Trophoblast cell (in vitro differentiated cells and primary cell): Measurements from ENCODE around the gene KCNJ3. TPM values are rescaled to one million over a fixed set of nuclear protein-coding genes. Genes with fewer than 3 reads are reported as not detected.

Experiments used
- DNase-seq, 2 donors: peaks; one replicate each; pipeline ENCODE4 v3.0.0-alpha.2; 2016
- H2AFZ ChIP-seq: 2 replicates; pipeline ENCODE4 v1.6.1; 2013; ENCODE audit warnings: low read length, moderate library complexity, mild to moderate bottlenecking; ENCODE audit not compliant: insufficient read depth, poor library complexity
- H2AK5ac ChIP-seq: 2 replicates; pipeline ENCODE4 v1.6.1; 2013; ENCODE audit warnings: mild to moderate bottlenecking, low read length
- H2BK120ac ChIP-seq: 2 replicates; pipeline ENCODE4 v1.6.1; 2013; ENCODE audit warnings: low read length, mild to moderate bottlenecking, moderate library complexity; ENCODE audit not compliant: insufficient read depth, poor library complexity
- H2BK12ac ChIP-seq: 2 replicates; pipeline ENCODE4 v1.6.1; 2013; ENCODE audit warnings: mild to moderate bottlenecking, low read length, moderate library complexity
- H2BK5ac ChIP-seq: 2 replicates; pipeline ENCODE4 v1.6.1; 2013; ENCODE audit warnings: low read length, low read depth, moderate library complexity, mild to moderate bottlenecking; ENCODE audit not compliant: poor library complexity
- H3K14ac ChIP-seq: 2 replicates; pipeline ENCODE4 v1.6.1; 2013; ENCODE audit warnings: mild to moderate bottlenecking, low read length
- H3K18ac ChIP-seq: 2 replicates; pipeline ENCODE4 v1.6.1; 2013; ENCODE audit warnings: mild to moderate bottlenecking, low read length
- H3K23ac ChIP-seq: 2 replicates; pipeline ENCODE4 v1.6.1; 2013; ENCODE audit warnings: low read length
- H3K27ac ChIP-seq: 2 replicates; pipeline ENCODE4 v1.5.1; 2013; ENCODE audit warnings: low read depth, mild to moderate bottlenecking, inconsistent platforms, low read length, moderate library complexity
- H3K27me3 ChIP-seq: 2 replicates; pipeline ENCODE4 v1.6.1; 2013; ENCODE audit warnings: inconsistent platforms, mild to moderate bottlenecking, low read length, moderate library complexity; ENCODE audit not compliant: insufficient read depth
- H3K36me3 ChIP-seq, 2 experiments: 1 replicate in 1 of 2; 2 replicates in 1 of 2; pipeline ENCODE4 v1.6.1; 2013; ENCODE audit warnings: low read length in 2 of 2, mild to moderate bottlenecking in 2 of 2, moderate library complexity in 1 of 2; ENCODE audit not compliant: insufficient read depth in 2 of 2, control insufficient read depth in 1 of 2
- H3K4ac ChIP-seq: 2 replicates; pipeline ENCODE4 v1.6.1; 2013; ENCODE audit warnings: low read depth, mild to moderate bottlenecking, low read length, moderate library complexity
- H3K4me1 ChIP-seq, 2 experiments: 1 replicate in 1 of 2; 2 replicates in 1 of 2; pipeline ENCODE4 v1.6.1; 2013; ENCODE audit warnings: low read length in 2 of 2, mild to moderate bottlenecking in 2 of 2, moderate library complexity in 1 of 2; ENCODE audit not compliant: insufficient read depth in 2 of 2, control insufficient read depth in 1 of 2
- H3K4me2 ChIP-seq: 2 replicates; pipeline ENCODE4 v1.6.1; 2013; ENCODE audit warnings: inconsistent platforms, mild to moderate bottlenecking, low read length, moderate library complexity
- H3K4me3 ChIP-seq: 2 replicates; pipeline ENCODE4 v1.5.1; 2013; ENCODE audit warnings: mild to moderate bottlenecking, low read depth, low read length, inconsistent platforms
- H3K79me1 ChIP-seq: one replicate; pipeline ENCODE4 v1.6.1; 2013; ENCODE audit warnings: low read length
- H3K79me2 ChIP-seq: 2 replicates; pipeline ENCODE4 v1.6.1; 2013; ENCODE audit warnings: low read length, mild to moderate bottlenecking; ENCODE audit not compliant: control insufficient read depth, insufficient read depth, poor library complexity
- H3K9ac ChIP-seq: 2 replicates; pipeline ENCODE4 v1.6.1; 2013; ENCODE audit warnings: mild to moderate bottlenecking, low read length
- H3K9me3 ChIP-seq: 2 replicates; pipeline ENCODE4 v1.6.1; 2013; ENCODE audit warnings: low read depth, mild to moderate bottlenecking, control low read depth, inconsistent platforms, low read length; ENCODE audit not compliant: insufficient read depth
- H4K12ac ChIP-seq: 2 replicates; pipeline ENCODE4 v1.6.1; 2013; ENCODE audit warnings: low read depth, mild to moderate bottlenecking, low read length, moderate library complexity
- H4K8ac ChIP-seq: 2 replicates; pipeline ENCODE4 v1.6.1; 2013; ENCODE audit warnings: low read depth, mild to moderate bottlenecking, low read length, moderate library complexity
- H4K91ac ChIP-seq: one replicate; pipeline ENCODE4 v1.6.1; 2013; ENCODE audit warnings: low read depth, mild to moderate bottlenecking, low read length, moderate library complexity
- WGBS: extraction: QIAGEN DNeasy Blood & Tissue Kit; methylation state at CpG from one replicate; pipeline ENCODE4 v1.1.7; 2013; ENCODE audit warnings: missing lambda C conversion rate; ENCODE audit not compliant: insufficient read length, insufficient coverage; ENCODE audit errors: extremely low coverage; 5-methylcytosine and 5-hydroxymethylcytosine counted together
- polyA plus RNA-seq: library from polyadenylated mRNA; stranded (reverse); fragments of 200-250 nt; gene quantifications from 2 replicates; pipeline ENCODE4 v1.2.3, GENCODE V29; 2013

Gene KCNJ3
- polyA plus RNA-seq, result not detected in 2 replicates

DNA sequence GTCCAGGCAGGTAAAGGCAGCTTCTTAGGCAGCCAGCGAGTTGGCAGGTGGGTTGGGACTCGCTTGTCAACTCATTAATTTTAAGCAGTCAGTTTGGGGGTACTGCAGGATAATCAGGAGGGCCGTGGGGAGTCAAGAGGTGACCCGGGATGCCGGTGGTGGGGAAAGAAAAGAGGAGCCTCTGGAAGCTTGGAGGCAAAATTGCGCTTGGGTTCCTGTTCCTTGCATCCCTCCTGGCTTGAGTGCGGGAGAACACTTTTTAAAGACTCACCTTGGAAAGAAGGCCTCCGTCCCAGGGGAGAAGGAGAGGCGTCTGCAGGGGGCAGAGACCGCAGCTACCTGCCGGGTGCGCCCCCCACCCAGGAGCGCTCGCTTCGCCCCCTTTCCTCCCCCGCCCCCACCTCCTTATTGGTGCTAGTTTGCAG lies at the start of gene KCNJ3:
TSS of gene KCNJ3 (plus strand) at position 400 of the 425 bp plus-strand sequence. CDS start 81 bp downstream, outside the sequence.
- Histone ChIP-seq H2BK120ac (no peak within 1 kb of the TSS), H3K79me1 (no peaks in the 10 kb centered on the region), H3K23ac (no peak within 1 kb of the TSS), H3K9ac (no peak within 1 kb of the TSS), H3K4me3 (peak within 1 kb of the TSS; percentile 54), H3K4ac (no peak within 1 kb of the TSS), H3K18ac (no peak within 1 kb of the TSS), H3K79me2 (no peaks in the 10 kb centered on the region), H2BK5ac (no peak within 1 kb of the TSS), H2AFZ (peak within 1 kb of the TSS; percentile 64), H3K36me3 (no peaks in the 10 kb centered on the region), H3K4me1 (peaks cover 7 to 9% of the 10 kb centered on the region in 2 experiments), H4K12ac (no peak within 1 kb of the TSS), H4K8ac (peak within 1 kb of the TSS; percentile 34), H2BK12ac (no peak within 1 kb of the TSS), H2AK5ac (no peak within 1 kb of the TSS), H3K27ac (no peak within 1 kb of the TSS), H3K14ac (no peak within 1 kb of the TSS), H3K27me3 (peaks cover 15% of the 10 kb centered on the region), H4K91ac (no peak within 1 kb of the TSS), H3K4me2 (peak within 1 kb of the TSS; percentile 91), H3K9me3 (no peaks in the 10 kb centered on the region)
- no CpG with 5 or more reads among the region's 16 CpGs for WGBS
- no peak for DNase-seq

DNA sequence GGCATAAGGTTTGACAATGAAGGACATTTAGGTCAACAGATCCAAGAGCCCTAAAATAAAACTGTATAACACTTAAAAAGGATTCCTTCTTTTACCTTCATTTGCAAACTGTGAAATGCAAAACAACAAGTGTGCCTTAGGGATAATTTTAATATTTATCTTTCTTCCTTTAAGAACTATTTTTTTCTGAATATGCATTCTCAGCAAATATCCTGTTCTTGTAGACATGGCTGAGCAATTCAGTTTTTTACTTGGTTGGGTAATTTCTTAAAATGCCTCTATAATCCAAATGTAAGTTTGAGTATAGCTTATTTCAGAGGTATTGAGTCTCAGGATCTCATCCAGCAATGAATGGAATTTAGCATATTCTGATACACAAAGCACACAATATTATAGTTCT lies 43.0 kb upstream of the KCNJ3 start:
- Histone ChIP-seq H3K14ac (no peak overlapping the region), H2BK5ac (no peak overlapping the region), H3K27ac (no peak overlapping the region), H2BK120ac (no peak overlapping the region), H4K8ac (no peak overlapping the region), H4K91ac (no peak overlapping the region), H3K4ac (no peak overlapping the region), H4K12ac (no peak overlapping the region), H3K79me2 (no peaks in the 10 kb centered on the region), H2BK12ac (no peak overlapping the region), H3K4me2 (no peak overlapping the region), H3K9me3 (no peaks in the 10 kb centered on the region), H3K79me1 (no peaks in the 10 kb centered on the region), H3K23ac (no peak overlapping the region), H3K4me1 (no peaks in the 10 kb centered on the region), H2AK5ac (no peak overlapping the region), H3K9ac (no peak overlapping the region), H3K27me3 (no peaks in the 10 kb centered on the region), H3K36me3 (no peaks in the 10 kb centered on the region), H3K4me3 (no peak overlapping the region), H3K18ac (no peak overlapping the region), H2AFZ (no peak overlapping the region)
- DNase-seq, result no peak

DNA sequence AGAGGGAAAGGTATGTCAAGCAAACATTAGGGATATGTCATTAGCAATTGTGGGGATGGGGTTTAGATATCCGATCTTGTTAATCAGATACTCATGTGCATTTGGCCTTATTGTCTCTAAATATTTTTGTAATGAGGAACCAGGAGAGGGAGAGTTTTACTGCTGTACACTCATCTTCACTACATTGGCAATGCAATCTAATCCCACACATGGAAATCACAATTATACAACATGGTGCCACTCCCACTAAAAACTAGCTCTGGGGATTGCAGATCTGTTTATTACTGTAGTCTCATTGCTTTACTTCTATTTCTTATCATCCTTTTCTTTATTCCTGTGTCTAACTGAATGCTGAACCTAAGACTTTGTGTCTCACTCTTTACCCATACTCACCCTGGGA lies 39.6 kb upstream of the KCNJ3 start:
- no peak overlapping the region for H2BK120ac ChIP-seq

GRCh38 chr2:154664248-154664647 lies 34.2 kb upstream of the KCNJ3 start:
- Histone ChIP-seq H4K8ac (no peak overlapping the region), H3K4ac (no peak overlapping the region), H4K91ac (no peak overlapping the region)

More for the DNA sequence above, 39.6 kb upstream of the KCNJ3 start:
- Histone ChIP-seq H3K9ac (no peak overlapping the region), H2BK12ac (no peak overlapping the region), H3K9me3 (no peaks in the 10 kb centered on the region), H3K79me1 (no peaks in the 10 kb centered on the region), H3K18ac (no peak overlapping the region), H3K79me2 (no peaks in the 10 kb centered on the region), H3K27me3 (no peaks in the 10 kb centered on the region), H4K91ac (no peak overlapping the region), H2AFZ (no peak overlapping the region), H4K12ac (no peak overlapping the region), H3K4ac (no peak overlapping the region), H3K36me3 (no peaks in the 10 kb centered on the region), H3K4me1 (no peaks in the 10 kb centered on the region), H3K14ac (no peak overlapping the region), H3K27ac (no peak overlapping the region), H2BK5ac (no peak overlapping the region), H3K23ac (no peak overlapping the region), H2AK5ac (no peak overlapping the region), H3K4me3 (no peak overlapping the region), H3K4me2 (no peak overlapping the region), H4K8ac (no peak overlapping the region)
- WGBS, result no CpG with 5 or more reads among the region's 1 CpG
- DNase-seq, result no peak

More at GRCh38 chr2:154664248-154664647, 34.2 kb upstream of the KCNJ3 start:
- Histone ChIP-seq H3K23ac (no peak overlapping the region), H2BK12ac (no peak overlapping the region), H3K27ac (no peak overlapping the region), H3K9ac (no peak overlapping the region), H3K4me2 (no peak overlapping the region), H2BK120ac (no peak overlapping the region), H3K4me3 (no peak overlapping the region), H3K79me1 (no peaks in the 10 kb centered on the region), H3K79me2 (no peaks in the 10 kb centered on the region), H3K18ac (no peak overlapping the region), H3K27me3 (no peaks in the 10 kb centered on the region), H3K9me3 (no peaks in the 10 kb centered on the region), H2AK5ac (no peak overlapping the region), H3K4me1 (no peaks in the 10 kb centered on the region), H2BK5ac (no peak overlapping the region), H4K12ac (no peak overlapping the region), H2AFZ (no peak overlapping the region), H3K36me3 (no peaks in the 10 kb centered on the region), H3K14ac (no peak overlapping the region)
- no peak for DNase-seq
